Measurements from ENCODE around the gene BTBD17. TPM values are rescaled to one million over a fixed set of nuclear protein-coding genes. Genes with fewer than 3 reads are reported as not detected.

Gene BTBD17
- total and polyA plus RNA-seq, 2 of the 8 experiments (the other 6 are each of a cell fraction or from before 2014, with no cell fraction given): 7.0 to 14.8 TPM

DNA sequence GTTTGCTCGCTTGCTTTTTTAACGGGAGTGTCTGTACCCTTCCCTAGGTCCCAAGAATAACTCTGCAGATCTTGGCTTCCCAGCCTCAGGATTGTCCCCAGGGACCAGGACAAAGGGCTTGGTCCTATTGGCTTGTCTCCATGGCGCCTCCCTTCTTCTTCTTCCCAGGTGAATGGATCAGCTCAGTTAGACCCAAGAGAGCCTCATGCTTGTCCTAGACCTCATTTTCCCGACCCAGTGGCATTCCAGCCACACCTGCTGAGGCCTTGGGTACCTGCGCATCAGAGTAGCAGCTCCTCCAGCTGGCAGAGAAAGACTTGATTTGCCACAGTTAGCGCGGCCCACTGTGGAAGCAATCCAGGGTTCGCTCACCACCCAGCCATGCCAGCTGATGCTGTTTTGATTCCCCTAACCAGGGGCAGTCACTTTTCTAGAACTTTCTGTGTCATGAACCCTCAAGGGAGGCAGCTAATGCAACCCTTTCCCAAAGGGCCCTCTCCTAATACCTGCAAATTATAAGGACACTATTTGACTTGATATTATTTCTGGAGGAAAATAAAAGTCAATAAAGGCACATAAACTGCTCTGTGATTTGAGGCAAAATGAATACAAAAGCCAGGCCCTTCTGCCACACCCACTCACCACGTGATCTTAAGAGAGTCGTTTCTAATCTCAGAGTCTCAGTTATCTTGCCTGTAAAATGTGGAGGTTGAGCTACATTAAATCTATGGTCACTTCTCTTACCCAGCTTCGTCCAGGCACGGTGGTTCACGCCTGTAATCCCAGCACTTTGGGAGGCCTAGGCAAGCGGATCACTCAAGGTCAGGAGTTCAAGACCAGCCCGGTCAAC, 19.5 kb upstream of the BTBD17 start (continued):
- no peak for TF ChIP-seq FOSL1 (IDR thresholded peaks at IDR 0.05; ENCODE audit: insufficient read depth, low read depth, low read length)
- TF ChIP-seq SP4 (IDR thresholded peaks at IDR 0.05; ENCODE audit: low read length): no peak
- TF ChIP-seq, protein P1, sequence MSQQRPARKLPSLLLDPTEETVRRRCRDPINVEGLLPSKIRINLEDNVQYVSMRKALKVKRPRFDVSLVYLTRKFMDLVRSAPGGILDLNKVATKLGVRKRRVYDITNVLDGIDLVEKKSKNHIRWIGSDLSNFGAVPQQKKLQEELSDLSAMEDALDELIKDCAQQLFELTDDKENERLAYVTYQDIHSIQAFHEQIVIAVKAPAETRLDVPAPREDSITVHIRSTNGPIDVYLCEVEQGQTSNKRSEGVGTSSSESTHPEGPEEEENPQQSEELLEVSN (IDR thresholded peaks at IDR 0.05): no peak
- no peak for TF ChIP-seq EGR1 (IDR thresholded peaks at IDR 0.05; ENCODE audit: borderline replicate concordance, low read depth, low read length)
